ENCODE results near the gene OR2T6. TPM values are rescaled to one million over a fixed set of nuclear protein-coding genes. Genes with fewer than 3 reads are reported as not detected.
"Not testable (repeated sequence)": the region's sequence is repeated elsewhere in the genome, so short reads cannot be mapped to it uniquely, and the experiment has no call there.

OR2T6 gene
- total RNA-seq, 1 experiment from 2014 or later = not detected

- not testable (repeated sequence) for DNase-seq (ENCODE audit: low spot score)
These were observed 58.4 kb downstream of the OR2T6 start for GRCh38 chr1:248433811-248434415.

GRCh38 chr1:248434913-248435312 lies 59.4 kb downstream of the OR2T6 start:
- DNase-seq (ENCODE audit: low spot score) = not testable (repeated sequence)

GRCh38 chr1:248436303-248436702 lies 60.8 kb downstream of the OR2T6 start:
- DNase-seq (ENCODE audit: low spot score) = not testable (repeated sequence)

- not testable (repeated sequence) for DNase-seq (ENCODE audit: low spot score)
These were observed 63.1 kb downstream of the OR2T6 start for GRCh38 chr1:248438668-248439067.

- not testable (repeated sequence) for DNase-seq (ENCODE audit: low spot score)
These were observed 63.7 kb downstream of the OR2T6 start for GRCh38 chr1:248439283-248439682.

Other genes starting within 250 kb of the OR2T6 start
- not detected in 2 replicates for gene OR2M5, start 230.6 kb upstream of the OR2T6 start, total RNA-seq (2014; rRNA removed; shearing (Covaris generic))
- 0.14 TPM in 1 of 2 replicates, not detected in the other for gene OR2M2, start 200.9 kb upstream of the OR2T6 start, total RNA-seq (2014; rRNA removed; shearing (Covaris generic))
- gene OR2M3, start 178.5 kb upstream of the OR2T6 start, total RNA-seq (2014; rRNA removed; shearing (Covaris generic)) = 0.12 and 0.19 TPM in 2 replicates
- gene OR2M4, start 144.3 kb upstream of the OR2T6 start, total RNA-seq (2014; rRNA removed; shearing (Covaris generic)) = 0.10 and 0.60 TPM in 2 replicates
- gene OR2T33, start 97.8 kb upstream of the OR2T6 start, total RNA-seq (2014; rRNA removed; shearing (Covaris generic)) = not detected in 2 replicates
- gene OR2T12, start 72.3 kb upstream of the OR2T6 start, total RNA-seq (2014; rRNA removed; shearing (Covaris generic)) = not detected in 2 replicates
- not detected in 2 replicates for gene OR2M7, start 51.2 kb upstream of the OR2T6 start, total RNA-seq (2014; rRNA removed; shearing (Covaris generic))
- not detected in 2 replicates for gene OR14C36, start 27.0 kb upstream of the OR2T6 start, total RNA-seq (2014; rRNA removed; shearing (Covaris generic))
- not detected in 2 replicates for gene OR2T4, start 14.1 kb upstream of the OR2T6 start, total RNA-seq (2014; rRNA removed; shearing (Covaris generic))
- gene OR2T1, start 27.3 kb downstream of the OR2T6 start, total RNA-seq (2014; rRNA removed; shearing (Covaris generic)) = not detected in 2 replicates
- not detected in 2 replicates for gene OR2T2, start 69.9 kb downstream of the OR2T6 start, total RNA-seq (2014; rRNA removed; shearing (Covaris generic))
- gene OR2T3, start 97.6 kb downstream of the OR2T6 start, total RNA-seq (2014; rRNA removed; shearing (Covaris generic)) = not detected in 2 replicates
- not detected in 2 replicates for gene OR2T5, start 112.8 kb downstream of the OR2T6 start, total RNA-seq (2014; rRNA removed; shearing (Covaris generic))
- gene OR2G6, start 132.3 kb downstream of the OR2T6 start, total RNA-seq (2014; rRNA removed; shearing (Covaris generic)) = not detected in 2 replicates
- not detected in 2 replicates for gene OR2T29, start 187.0 kb downstream of the OR2T6 start, total RNA-seq (2014; rRNA removed; shearing (Covaris generic))
- not detected in 2 replicates for gene OR2T34, start 199.0 kb downstream of the OR2T6 start, total RNA-seq (2014; rRNA removed; shearing (Covaris generic))
- gene OR2T10, start 222.0 kb downstream of the OR2T6 start, total RNA-seq (2014; rRNA removed; shearing (Covaris generic)) = not detected in 2 replicates